Spleen (tissue), 7 donors: Measurements from ENCODE around the gene NIPBL.

Source experiments
- CTCF ChIP-seq, 11 experiments: fragments of 200-600 bp in 7 of 11; fragments of 450-650 bp in 4 of 11; sonication (generic) in 4 of 11; IDR thresholded peaks in 8 of 11; conservative IDR thresholded peaks in 3 of 11; 1 replicate in 7 of 11; 2 replicates in 4 of 11; pipeline versions ENCODE4 v1.4.0 to v1.8.0; 2016 to 2021; ENCODE audit warnings: antibody characterized with exemption in 11 of 11, inconsistent platforms in 4 of 11, mild to moderate bottlenecking in 1 of 11
- POLR2A ChIP-seq, 3 donors: fragments of 450-650 bp; IDR thresholded peaks; one replicate each; pipeline ENCODE4 v1.5.1; 2017; ENCODE audit warnings: antibody characterized with exemption in 3 of 3, mild to moderate bottlenecking in 1 of 3
- POLR2AphosphoS5 ChIP-seq, 3 donors: sonication (generic); formaldehyde crosslinking; IDR thresholded peaks; one replicate each; pipeline ENCODE4 v1.5.1; 2017; ENCODE audit warnings: antibody characterized with exemption in 3 of 3
- donor health status: DM: no; HTN: no; CAD: no; lungs with moderate emphysema.
- donor health status: DM: no; HTN: no; CAD: no.
- donor health status: DM: no; HTN: no; CAD: no.

- TF ChIP-seq CTCF (IDR thresholded peaks at IDR 0.05 in 8 of 11, conservative IDR thresholded peaks at IDR 0.05 in 3 of 11) = no peak
- no peak for TF ChIP-seq POLR2AphosphoS5 (IDR thresholded peaks at IDR 0.05)
- no peak for TF ChIP-seq POLR2A (IDR thresholded peaks at IDR 0.05)
Observed at GRCh38 chr5:37110135-37110534, 233.6 kb downstream of the NIPBL start.
